OCI-LY7 (cell line): ENCODE data around the gene HUS1B. TPM values are rescaled to one million over a fixed set of nuclear protein-coding genes. Genes with fewer than 3 reads are reported as not detected.
A peak's percentile ranks its signal among the peaks of the same experiment; 100 is the strongest.

Experiments
- BruUV-seq: library from RNA; stranded (reverse); fragments of 400-500 nt; replicated peaks from 2 replicates; lab custom pipeline; 2021; lab: Mats Ljungman, UMichigan
- CTCF ChIA-PET: fragments of 300-600 bp; sonication (Branson Sonifier 250); formaldehyde crosslinking; loops from one replicate; lab custom pipeline; 2022; ENCODE audit warnings: antibody characterized with exemption; ENCODE audit not compliant: unreplicated experiment; lab: Charles Lee
- POLR2A ChIA-PET: fragments of 300-600 bp; sonication (Branson Sonifier 250); formaldehyde crosslinking; loops from one replicate; lab custom pipeline; 2022; ENCODE audit warnings: antibody characterized with exemption; lab: Charles Lee
- DNase-seq: peaks from one replicate; pipeline ENCODE4 v3.0.0-alpha.2; 2015; ENCODE audit warnings: low spot score
- H2AFZ ChIP-seq: fragments of 200-600 bp; sonication (generic), shearing (Covaris generic); 2 replicates; pipeline ENCODE4 v1.6.1; 2014; ENCODE audit warnings: mild to moderate bottlenecking, antibody characterized with exemption, low read length, moderate library complexity
- H3K27ac ChIP-seq: fragments of 200-600 bp; sonication (generic); 2 replicates; pipeline ENCODE4 v1.5.1; 2014; ENCODE audit warnings: mixed run types, low read depth, mild to moderate bottlenecking, moderate library complexity, low read length, inconsistent platforms; ENCODE audit not compliant: poor library complexity, severe bottlenecking
- H3K36me3 ChIP-seq: fragments of 200-600 bp; sonication (generic); 2 replicates; pipeline ENCODE4 v1.6.1; 2014; ENCODE audit warnings: mild to moderate bottlenecking, antibody characterized with exemption, low read length, moderate library complexity, mixed read lengths; ENCODE audit not compliant: insufficient read depth
- H3K4me1 ChIP-seq: fragments of 200-600 bp; sonication (generic); 2 replicates; pipeline ENCODE4 v1.5.1; 2014; ENCODE audit warnings: mild to moderate bottlenecking, low read length; ENCODE audit not compliant: insufficient read depth, poor library complexity, severe bottlenecking
- H3K4me2 ChIP-seq: fragments of 200-600 bp; sonication (generic); 2 replicates; pipeline ENCODE4 v1.6.1; 2014; ENCODE audit warnings: mild to moderate bottlenecking, low read length
- H3K4me3 ChIP-seq: fragments of 200-600 bp; sonication (generic); 2 replicates; pipeline ENCODE4 v1.5.1; 2014; ENCODE audit warnings: mild to moderate bottlenecking, low read depth, low read length; ENCODE audit not compliant: poor library complexity, severe bottlenecking
- H3K79me2 ChIP-seq: fragments of 200-600 bp; sonication (generic); 2 replicates; pipeline ENCODE4 v1.6.1; 2016; ENCODE audit warnings: low read depth, mild to moderate bottlenecking, low read length, moderate library complexity, mixed read lengths; ENCODE audit not compliant: insufficient read depth
- H3K9me2 ChIP-seq: fragments of 200-600 bp; sonication (generic); 2 replicates; pipeline ENCODE4 v1.6.1; 2016; ENCODE audit warnings: mild to moderate bottlenecking, low read length, mixed read lengths; ENCODE audit not compliant: insufficient read depth
- H3K9me3 ChIP-seq: fragments of 200-600 bp; sonication (generic); 2 replicates; pipeline ENCODE4 v1.6.1; 2014; ENCODE audit warnings: mild to moderate bottlenecking, mixed run types, low read length, mixed read lengths
- H4K20me1 ChIP-seq: fragments of 200-600 bp; sonication (generic); 2 replicates; pipeline ENCODE4 v1.6.1; 2014; ENCODE audit warnings: mild to moderate bottlenecking, antibody characterized with exemption, low read length, moderate library complexity, mixed read lengths; ENCODE audit not compliant: insufficient read depth
- EZH2phosphoT487 ChIP-seq: fragments of 200-600 bp; sonication (generic); IDR thresholded peaks from 2 replicates; pipeline ENCODE4 v1.6.1; 2018; ENCODE audit warnings: low read depth, borderline replicate concordance, mild to moderate bottlenecking, mixed run types, antibody characterized with exemption, low read length, moderate library complexity, mixed read lengths
- intact Hi-C: fragments of 100-400 bp; cut with micrococcal nuclease; formaldehyde crosslinking; loops from one replicate; pipeline ENCODE4 v1.10.0; 2022; ENCODE audit not compliant: unreplicated experiment
- total RNA-seq, 2 experiments: library from RNA; depleted of rRNA in 1 of 2; stranded (reverse); fragments of >200 nt in 1 of 2; shearing (Covaris generic) in 1 of 2; gene quantifications; 2 replicates each; pipeline ENCODE4 v1.2.3, GENCODE V29; 2014 to 2022
- TF ChIP-seq, protein P1 (sequence below): fragments of 200-600 bp; sonication (generic); conservative IDR thresholded peaks from 2 replicates; pipeline ENCODE4 v1.5.1; 2014; ENCODE audit warnings: mild to moderate bottlenecking, antibody characterized with exemption, low read length, moderate library complexity, mixed read lengths

The HUS1B gene
- total RNA-seq, 2 experiments from 2014 or later: 1.6 to 3.8 TPM

DNA sequence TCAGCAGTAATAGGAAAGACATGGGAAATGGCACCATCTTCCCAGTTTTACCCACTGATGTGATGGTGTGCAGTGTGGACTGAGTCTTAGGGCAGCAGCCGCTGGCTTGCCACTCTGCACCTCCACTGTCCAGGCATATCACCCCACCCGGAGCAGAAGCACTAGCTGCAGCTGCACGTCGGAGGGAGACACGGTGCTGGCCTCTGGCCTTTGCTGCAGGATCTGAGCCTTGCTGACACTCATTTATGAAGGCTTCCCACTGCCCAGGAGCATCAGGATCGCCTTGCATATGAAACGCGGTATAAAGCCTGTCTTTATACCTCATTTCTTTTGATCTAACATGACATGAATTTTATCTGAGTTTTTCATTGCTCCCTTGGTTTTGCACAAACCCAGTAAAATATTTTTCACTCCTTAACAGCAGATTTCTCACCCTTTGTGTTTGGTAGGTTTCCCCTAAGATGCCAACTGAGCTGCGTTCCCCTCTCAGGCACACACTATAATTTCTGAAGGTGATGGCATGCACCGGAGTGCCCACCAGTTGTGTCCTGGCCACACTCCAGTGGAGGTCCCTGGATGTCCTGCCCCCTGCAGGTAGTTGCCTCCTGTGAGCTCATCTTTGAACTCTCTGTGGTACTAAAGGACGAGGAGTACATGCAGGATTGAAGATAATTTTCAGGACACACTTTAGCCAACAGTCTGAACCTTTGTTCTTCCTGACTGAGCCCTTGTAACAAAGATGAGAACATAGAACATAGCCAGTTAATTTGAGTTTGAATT is 45.0 kb upstream of the HUS1B start:
- Histone ChIP-seq H3K36me3 (no peaks in the 10 kb centered on the region), H3K9me3 (no peaks in the 10 kb centered on the region), H3K27ac (no peak overlapping the region), H3K4me2 (no peak overlapping the region), H4K20me1 (no peaks in the 10 kb centered on the region), H2AFZ (no peak overlapping the region), H3K4me1 (no peaks in the 10 kb centered on the region), H3K9me2 (no peaks in the 10 kb centered on the region), H3K79me2 (no peaks in the 10 kb centered on the region), H3K4me3 (no peak overlapping the region)
- intact Hi-C loops: loop anchor here (5.0 kb wide), 1 partner anchor 110 kb away; no protein-coding TSS in a partner anchor
- TF ChIP-seq, protein P1, sequence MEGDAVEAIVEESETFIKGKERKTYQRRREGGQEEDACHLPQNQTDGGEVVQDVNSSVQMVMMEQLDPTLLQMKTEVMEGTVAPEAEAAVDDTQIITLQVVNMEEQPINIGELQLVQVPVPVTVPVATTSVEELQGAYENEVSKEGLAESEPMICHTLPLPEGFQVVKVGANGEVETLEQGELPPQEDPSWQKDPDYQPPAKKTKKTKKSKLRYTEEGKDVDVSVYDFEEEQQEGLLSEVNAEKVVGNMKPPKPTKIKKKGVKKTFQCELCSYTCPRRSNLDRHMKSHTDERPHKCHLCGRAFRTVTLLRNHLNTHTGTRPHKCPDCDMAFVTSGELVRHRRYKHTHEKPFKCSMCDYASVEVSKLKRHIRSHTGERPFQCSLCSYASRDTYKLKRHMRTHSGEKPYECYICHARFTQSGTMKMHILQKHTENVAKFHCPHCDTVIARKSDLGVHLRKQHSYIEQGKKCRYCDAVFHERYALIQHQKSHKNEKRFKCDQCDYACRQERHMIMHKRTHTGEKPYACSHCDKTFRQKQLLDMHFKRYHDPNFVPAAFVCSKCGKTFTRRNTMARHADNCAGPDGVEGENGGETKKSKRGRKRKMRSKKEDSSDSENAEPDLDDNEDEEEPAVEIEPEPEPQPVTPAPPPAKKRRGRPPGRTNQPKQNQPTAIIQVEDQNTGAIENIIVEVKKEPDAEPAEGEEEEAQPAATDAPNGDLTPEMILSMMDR: peak; percentile 53
- no peak for TF ChIP-seq EZH2phosphoT487
- ChIA-PET CTCF (interaction anchor here (1.4 kb wide), 1 partner anchor 107 kb away, joined by 3 read pairs; no protein-coding TSS in a partner anchor), POLR2A (interaction anchor here (0.7 to 1.9 kb wide), 4 partner anchors 9 to 28 kb away, joined by 3 to 8 read pairs (median 4); partner anchors contain the start of gene EXOC2)
- DNase-seq: peak; percentile 22
- BruUV-seq: no TSS peak

DNA sequence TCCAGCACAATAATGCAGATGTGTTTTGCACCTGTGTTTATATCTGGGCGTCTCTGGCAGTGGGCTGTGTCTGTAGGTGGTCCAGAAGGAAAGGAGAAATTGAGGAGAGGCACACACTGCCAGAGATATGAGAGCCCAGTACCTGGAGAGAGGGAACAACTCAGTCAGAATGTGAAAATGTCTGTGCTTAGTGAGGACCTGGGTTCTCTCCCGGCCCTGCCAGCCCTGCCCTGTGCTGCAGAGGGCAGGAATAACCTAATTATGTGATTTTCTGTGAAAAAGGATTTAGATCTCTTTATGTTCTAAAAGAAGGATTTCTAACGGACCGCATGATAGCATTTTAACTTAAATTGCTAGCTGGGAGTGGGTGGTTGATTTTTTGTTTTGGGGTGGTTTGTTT is 44.3 kb upstream of the HUS1B start:
- Histone ChIP-seq H3K9me2 (no peaks in the 10 kb centered on the region), H3K79me2 (no peaks in the 10 kb centered on the region), H3K9me3 (no peaks in the 10 kb centered on the region), H4K20me1 (no peaks in the 10 kb centered on the region), H3K4me1 (no peaks in the 10 kb centered on the region), H3K36me3 (no peaks in the 10 kb centered on the region), H3K4me2 (no peak overlapping the region), H3K27ac (no peak overlapping the region), H3K4me3 (no peak overlapping the region), H2AFZ (no peak overlapping the region)
- no peak for TF ChIP-seq EZH2phosphoT487
- TF ChIP-seq, protein P1: no peak
- BruUV-seq: no TSS peak
- intact Hi-C loops: loop anchor here (5.0 kb wide), 1 partner anchor 109 kb away; no protein-coding TSS in a partner anchor
- DNase-seq: no peak
- ChIA-PET CTCF (interaction anchor here (1.4 kb wide), 1 partner anchor 107 kb away, joined by 3 read pairs; no protein-coding TSS in a partner anchor), POLR2A (interaction anchor here (1.5 to 1.9 kb wide), 2 partner anchors 9 to 10 kb away, joined by 5 to 8 read pairs; partner anchors contain the start of gene EXOC2)

DNA sequence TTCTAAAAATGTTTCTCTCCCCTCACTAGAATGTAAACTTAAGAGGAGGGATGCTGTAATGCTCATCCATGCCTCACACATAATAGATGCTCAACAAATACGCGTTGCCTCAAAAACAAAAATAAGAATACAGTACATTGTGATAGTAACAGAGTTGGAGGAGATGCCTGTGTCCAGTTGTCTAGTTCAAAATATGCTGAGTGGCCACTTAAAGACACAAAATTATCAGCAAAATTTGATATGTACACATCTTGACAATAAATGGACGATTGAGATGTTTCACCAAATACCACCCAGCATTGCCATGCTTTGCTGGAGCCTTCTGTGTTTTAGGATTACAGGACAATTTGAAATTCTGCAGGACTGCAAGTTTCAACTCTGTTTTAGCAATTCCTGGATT is 43.6 kb upstream of the HUS1B start:
- H3K9me3 ChIP-seq: no peaks in the 10 kb centered on the region
- no peaks in the 10 kb centered on the region for H3K4me1 ChIP-seq
- POLR2A ChIA-PET: no interaction called here
- no peaks in the 10 kb centered on the region for H3K9me2 ChIP-seq
- H3K4me2 ChIP-seq: no peak overlapping the region
- no peak for TF ChIP-seq EZH2phosphoT487
- TF ChIP-seq, protein P1: no peak
- H2AFZ ChIP-seq: no peak overlapping the region
- no peak overlapping the region for H3K27ac ChIP-seq
- DNase-seq: no peak
- CTCF ChIA-PET: interaction anchor here (1.4 kb wide), 1 partner anchor 106 kb away, joined by 3 read pairs; no protein-coding TSS in a partner anchor
- no TSS peak for BruUV-seq
- no peaks in the 10 kb centered on the region for H3K36me3 ChIP-seq
- H3K79me2 ChIP-seq: no peaks in the 10 kb centered on the region
- H3K4me3 ChIP-seq: no peak overlapping the region
- H4K20me1 ChIP-seq: no peaks in the 10 kb centered on the region
- intact Hi-C loops: loop anchor here (5.0 kb wide), 1 partner anchor 108 kb away; no protein-coding TSS in a partner anchor
